NOMO-1 treated with dmso at 0.1 percent for 144 hours (cell line): ENCODE data around the gene TCF12.
"Not testable (repeated sequence)": the region's sequence is repeated elsewhere in the genome, so short reads cannot be mapped to it uniquely, and the experiment has no call there.

Source experiments
- DNase-seq: peaks from one replicate; lab custom pipeline; 2025; ENCODE audit not compliant: unreplicated experiment; lab: John Stamatoyannopoulos, UW

TCF12 gene

DNA sequence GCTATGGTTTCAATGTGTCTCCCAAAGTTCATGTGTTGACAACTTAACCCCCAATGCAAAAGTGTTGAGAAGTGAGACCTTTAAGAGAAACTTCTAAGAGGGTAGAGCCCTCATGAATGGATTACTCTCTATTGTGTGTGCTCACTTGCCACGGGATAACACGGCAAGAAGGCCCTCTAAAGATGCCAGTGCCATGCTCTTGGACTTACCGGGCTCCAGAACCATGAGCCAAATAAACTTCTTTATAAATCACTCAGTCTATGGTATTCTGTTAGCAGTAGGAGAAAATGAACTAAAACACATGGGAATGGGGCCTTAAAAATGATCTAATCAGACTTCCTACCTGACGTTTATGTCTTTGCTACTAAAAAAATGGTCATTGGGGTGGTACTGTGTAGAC is 2.6 kb upstream of the TCF12 start:
- DNase-seq, result no peak

DNA sequence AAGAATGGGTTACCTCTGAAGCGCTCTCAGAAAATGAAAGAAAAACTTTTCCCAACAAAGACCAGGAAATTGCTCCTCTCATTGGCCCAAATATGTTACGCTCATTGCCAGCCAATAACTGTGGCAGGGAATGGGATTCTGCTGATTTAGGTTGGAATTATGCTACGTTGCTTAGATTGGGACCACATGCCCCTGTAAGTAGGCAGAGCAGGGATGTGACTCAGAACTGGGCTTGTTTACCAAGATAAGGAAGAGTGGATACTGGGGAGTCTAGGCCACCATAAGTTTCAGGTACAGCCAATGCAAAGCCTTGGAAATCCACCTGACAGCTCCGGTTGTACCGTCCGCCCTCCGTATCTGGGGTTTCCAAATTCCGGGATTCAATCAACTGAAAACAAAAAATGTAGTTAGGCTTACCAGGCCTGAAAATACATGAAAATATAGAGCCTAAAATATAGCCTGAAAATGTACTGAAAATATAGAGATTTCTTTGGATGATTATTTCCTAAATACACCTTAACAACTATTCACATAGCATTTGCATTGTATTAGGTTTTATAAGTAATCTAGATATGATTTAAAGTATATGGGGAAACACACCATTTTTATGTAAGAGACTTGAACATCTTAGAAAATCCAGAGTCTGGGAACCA is 1.5 kb upstream of the TCF12 start:
- DNase-seq, result no peak

DNA sequence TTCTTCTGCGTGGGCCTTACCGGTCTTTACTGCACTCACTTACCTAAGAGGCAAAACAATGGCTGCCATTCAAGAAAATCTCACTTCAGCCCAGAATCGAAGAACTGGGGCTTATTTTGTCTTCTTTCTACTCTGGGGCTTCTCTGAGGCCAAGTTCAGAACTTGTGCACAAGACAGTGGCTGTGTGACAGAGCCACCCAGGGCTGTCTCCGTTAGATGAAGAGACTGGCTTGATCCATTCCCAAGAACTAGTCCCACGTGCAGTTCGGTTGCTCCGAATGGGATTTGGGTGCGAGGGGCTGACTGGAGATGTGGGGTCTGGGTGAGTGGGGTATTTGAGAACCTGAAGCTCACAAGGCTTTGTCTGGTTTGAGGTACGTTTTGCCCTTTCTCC is 795 bp upstream of the TCF12 start:
- DNase-seq, result no peak

DNA sequence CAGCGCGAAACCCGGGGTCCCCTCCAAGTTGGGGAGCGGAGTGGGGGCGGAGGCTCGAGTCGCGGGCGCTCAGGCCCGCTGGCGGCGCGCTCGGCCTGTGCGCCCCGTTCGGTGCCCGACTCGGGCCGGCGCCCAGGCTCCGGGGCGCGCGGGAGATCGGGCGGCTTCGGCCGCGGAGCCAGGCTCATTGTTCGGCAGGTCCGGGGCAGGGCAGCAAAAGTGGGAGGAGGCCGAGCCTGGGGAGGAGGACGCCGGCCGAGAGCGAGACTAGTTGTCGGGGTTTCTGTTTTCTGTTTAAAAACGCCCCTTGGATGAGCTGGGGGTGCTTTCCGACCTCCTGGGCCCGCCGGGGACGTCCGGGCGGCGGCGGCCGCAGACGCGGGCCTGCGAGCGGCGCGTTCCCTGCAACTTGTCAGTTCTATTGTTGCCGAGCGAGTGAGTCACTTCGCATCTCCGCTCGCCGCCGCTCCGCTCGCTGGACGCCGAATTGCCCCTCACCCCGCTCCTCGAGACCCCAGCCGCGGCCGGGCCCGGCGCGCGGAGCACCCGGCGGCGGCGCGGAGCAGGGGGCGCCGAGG is 676 bp downstream of the TCF12 start:
- peak; percentile 15 for DNase-seq

GRCh38 chr15:56919609-56920366 is 1.3 kb downstream of the TCF12 start:
- DNase-seq, result no peak

DNA sequence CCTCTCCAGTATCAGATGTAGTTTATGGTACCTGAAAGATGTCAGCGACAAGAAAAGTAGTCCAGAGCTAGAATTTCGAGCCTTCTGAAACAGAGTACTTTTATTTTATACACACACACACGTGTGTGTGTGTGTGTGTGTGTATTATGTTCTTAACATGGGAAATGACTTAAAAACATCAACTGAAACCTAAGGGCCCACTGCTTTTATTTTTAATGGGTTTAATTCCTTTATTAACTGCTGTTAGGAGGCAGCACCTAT is 1.9 kb downstream of the TCF12 start:
- DNase-seq, result no peak

GRCh38 chr15:56923174-56923591 is 4.7 kb downstream of the TCF12 start:
- no peak for DNase-seq

- no peak for DNase-seq
Observed at GRCh38 chr15:56927816-56928215, 9.4 kb downstream of the TCF12 start.

DNA sequence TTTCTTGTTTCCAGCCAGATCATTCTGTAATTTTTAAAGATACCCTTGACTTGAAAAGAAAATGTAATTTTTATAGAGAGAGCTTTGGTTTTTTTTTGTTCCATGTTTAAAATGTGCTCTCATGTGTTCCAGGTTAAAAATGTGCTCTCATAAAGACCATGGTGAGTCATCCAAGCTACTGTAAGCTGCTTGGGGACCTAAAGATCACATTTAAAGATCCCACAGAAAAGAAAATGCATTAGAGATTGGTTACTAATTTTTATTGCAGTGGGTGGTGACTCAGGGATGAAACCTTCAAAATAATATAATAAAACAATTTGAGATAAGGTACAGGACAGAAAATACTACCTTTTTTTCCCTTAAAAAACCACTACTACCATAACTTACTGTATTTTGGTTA is 11.0 kb downstream of the TCF12 start:
- DNase-seq, result no peak

- no peak for DNase-seq
Observed at GRCh38 chr15:56929933-56930332, 11.5 kb downstream of the TCF12 start.

DNA sequence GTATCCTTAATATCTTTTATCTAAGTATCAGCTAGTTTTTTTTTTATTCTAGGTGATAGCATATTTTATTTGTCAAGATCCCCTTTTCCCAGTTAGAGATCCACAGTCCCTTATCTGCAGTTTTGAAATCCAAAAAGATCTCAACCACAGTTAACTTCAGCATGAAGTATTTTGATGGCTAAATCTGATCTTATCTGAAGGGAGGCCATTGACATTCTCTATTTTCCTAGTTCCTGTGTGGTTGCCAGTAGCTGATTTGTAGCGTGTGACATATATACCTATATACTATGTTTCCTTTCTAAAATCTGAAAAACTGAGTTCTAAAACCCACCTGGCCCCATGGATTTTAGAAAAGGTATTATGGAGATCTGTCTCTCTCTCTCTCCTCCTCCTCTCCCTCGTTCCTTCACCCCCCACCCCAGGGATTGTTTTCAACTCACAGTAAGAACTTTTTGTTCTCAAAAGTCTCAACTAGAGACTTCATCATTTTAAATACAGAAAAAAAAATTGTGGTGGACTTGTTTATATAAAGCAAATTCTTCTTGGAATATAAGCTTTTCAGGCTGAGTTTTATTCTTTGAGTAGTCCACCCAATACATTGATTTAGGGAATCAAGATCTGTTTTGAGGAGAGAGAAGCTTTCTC is 12.3 kb downstream of the TCF12 start:
- no peak for DNase-seq

DNA sequence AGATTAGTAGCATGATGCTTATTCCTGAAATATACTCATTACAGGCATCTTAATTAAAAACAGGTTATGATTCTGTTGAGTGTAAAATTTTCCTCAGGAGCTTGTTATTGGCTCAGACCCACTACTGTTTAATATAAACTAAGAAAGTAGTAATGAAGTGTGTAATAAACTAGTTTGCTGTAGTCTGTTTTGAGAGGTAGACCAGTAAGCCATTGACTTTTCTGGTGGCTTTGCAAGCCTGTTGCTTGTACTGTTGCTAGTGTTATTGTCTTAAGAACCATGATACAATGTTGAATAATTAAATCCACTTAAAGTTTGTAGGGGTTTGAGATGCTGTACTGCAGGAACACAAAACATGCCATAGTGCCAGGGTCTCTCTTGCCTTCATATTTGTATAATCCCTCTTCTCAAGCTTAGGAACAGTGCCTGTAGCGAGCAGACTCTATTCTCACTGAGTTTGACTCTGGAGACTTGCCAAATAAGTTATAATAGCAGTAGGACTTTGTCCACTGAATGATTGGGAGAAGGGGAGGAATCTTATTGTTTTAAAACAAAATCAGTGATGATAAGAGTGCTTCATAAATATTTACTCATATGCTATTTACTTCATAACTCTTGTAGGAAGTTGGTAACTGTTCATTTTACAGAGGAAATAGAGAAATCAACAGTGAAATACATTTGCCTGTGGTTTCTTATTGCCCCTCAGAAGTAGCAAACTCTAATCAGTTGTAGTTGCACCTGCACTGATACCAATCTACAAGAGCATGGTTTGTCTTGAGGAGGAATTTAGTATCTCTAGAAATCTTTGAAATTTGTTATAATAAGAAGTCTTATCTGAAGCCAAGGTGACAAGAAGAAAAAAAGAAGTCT is 13.4 kb downstream of the TCF12 start:
- no peak for DNase-seq

DNA sequence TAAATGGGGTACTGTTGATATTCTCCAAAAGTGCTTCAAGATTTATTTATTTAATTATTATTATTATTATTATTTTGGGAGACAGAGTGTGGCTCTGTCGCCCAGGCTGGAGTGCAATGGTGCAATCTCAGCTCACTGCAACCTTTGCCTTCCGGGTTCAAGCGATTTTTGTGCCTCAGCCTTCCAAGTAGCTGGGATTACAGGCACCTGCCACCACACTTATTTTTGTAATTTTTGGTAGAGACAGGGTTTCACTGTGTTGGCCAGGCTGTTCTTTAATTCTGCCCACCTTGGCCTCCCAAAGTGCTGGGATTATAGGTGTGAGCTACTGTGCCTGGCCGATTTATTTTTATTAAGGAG is 14.0 kb downstream of the TCF12 start:
- DNase-seq, result not testable (repeated sequence)

DNA sequence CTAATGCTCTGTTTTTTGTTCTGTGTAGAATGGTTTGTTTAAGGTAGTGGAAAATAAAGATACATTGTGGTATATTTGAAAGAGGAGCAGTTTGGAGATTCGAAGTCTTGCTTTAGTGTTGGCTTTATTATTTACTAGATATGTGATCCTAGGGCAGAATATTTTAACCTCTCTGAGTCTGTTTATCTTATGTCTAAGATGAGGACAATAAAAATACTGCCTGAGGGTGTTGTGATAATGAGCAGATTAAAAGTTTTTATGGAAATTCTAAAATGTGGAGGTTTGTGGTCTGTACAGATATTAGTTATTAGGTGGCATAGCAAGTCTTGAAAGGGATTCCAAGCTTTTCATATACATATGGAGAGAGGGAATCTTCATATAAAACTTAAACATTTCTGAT is 15.0 kb downstream of the TCF12 start:
- no peak for DNase-seq

- no peak for DNase-seq
Observed at GRCh38 chr15:56933811-56934210, 15.4 kb downstream of the TCF12 start.

- DNase-seq, result no peak
Observed at GRCh38 chr15:56934269-56934668, 15.8 kb downstream of the TCF12 start.

- DNase-seq, result no peak
Observed at GRCh38 chr15:56936929-56937328, 18.5 kb downstream of the TCF12 start.

GRCh38 chr15:56939257-56939656 is 20.8 kb downstream of the TCF12 start:
- no peak for DNase-seq

DNA sequence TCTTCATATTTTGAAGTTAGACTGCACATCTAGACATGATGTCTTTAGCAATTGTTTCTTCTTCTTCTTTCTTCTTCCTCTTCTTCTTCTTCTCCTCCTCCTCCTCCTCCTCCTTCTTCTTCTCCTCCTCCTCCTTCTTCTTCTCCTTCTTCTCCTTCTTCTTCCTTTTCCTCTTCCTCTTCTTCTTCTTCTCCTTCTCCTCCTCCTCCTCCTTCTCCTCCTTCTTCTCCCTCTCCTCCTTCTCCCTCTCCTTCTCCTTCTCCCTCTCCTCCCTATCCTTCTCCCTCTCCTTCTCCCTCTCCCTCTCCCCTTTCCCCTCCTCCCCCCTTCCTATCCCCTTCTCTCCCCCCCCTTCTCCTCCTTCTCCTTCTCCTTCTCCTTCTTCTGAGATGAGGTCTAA is 21.9 kb downstream of the TCF12 start:
- no peak for DNase-seq

- DNase-seq, result no peak
Observed at GRCh38 chr15:56942118-56942517, 23.7 kb downstream of the TCF12 start.

DNA sequence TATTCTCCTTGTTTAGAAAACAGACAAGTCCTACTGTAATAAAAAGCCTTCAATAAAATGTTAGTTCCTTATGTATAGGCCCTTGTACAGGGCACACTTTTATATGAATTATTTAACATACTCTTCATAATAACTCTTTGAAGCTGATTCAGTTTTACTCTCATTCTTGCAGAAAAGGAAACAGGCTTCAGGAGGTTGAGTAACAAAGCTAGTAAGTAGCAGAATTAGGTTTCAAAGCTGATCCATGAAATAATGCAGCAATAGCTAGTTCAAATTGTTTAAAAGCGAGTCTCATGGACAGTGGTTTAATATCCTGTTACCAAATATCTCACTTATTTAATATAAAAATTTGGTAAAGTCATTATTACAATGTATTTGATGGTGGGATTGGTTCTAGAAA is 25.0 kb downstream of the TCF12 start:
- DNase-seq, result no peak
